Left cardiac atrium (tissue), 4 donors: Measurements from ENCODE around the gene TMEM178B. TPM values are rescaled to one million over a fixed set of nuclear protein-coding genes. Genes with fewer than 3 reads are reported as not detected.

Experiments used
- ATAC-seq, 2 donors: fragments of 200-7000 bp; cut with Tn5 transposase; one replicate each; pipeline ENCODE4 v1.9.1; 2020; ENCODE audit warnings: mild to moderate bottlenecking in 2 of 2, moderate library complexity in 2 of 2
- DNase-seq: peaks from one replicate; pipeline ENCODE4 v3.0.0-alpha.2; 2020
- intact Hi-C, 2 donors: fragments of 100-400 bp; cut with DNase I; formaldehyde crosslinking; loops; one replicate each; pipeline versions ENCODE4 v1.14.1 to v1.15.1; 2022 to 2023
- total RNA-seq, 2 donors: library from RNA; stranded (reverse); fragmentation: NEBNext Ultra II Directional; extraction: Animal tissue kit (Norgen Biotek cat#: 25700); gene quantifications; one replicate each; pipeline ENCODE4 v1.2.1, GENCODE V29; 2021
- donor health status: DM: no; HTN: yes; CAD: no.
- donor health status: DM: no; HTN: yes; CAD: no; lungs with severe emphysema.
- donor health status: DM: yes; HTN: yes; CAD: no.
- donor health status: Dilated cardiomyopathy.

The TMEM178B gene
- total RNA-seq, 2 donors from 2014 or later: 24.4 to 29.9 TPM

DNA sequence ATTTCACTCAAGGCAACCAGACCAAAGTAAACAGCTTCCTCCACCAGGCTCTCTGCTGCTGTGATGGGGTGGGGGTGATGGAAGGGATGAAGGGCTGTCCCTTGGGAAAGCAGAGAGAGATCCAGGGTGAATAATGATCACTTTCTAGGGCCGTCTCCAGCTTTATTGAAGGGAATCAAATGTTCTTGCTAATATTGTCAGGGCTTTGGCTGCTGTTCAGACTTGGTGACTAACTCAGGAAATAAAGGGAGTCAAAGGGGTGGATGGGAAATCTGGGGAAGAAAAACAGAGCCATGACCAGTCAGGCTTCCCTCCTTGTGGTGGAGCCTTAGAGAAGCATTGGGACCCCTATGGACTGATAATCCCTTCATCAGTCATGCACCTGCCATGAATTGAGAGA lies 281.2 kb downstream of the TMEM178B start:
- intact Hi-C loops: no loop called here
- peak in 1 of 2 donors; percentile 38 for ATAC-seq
- DNase-seq: no peak

DNA sequence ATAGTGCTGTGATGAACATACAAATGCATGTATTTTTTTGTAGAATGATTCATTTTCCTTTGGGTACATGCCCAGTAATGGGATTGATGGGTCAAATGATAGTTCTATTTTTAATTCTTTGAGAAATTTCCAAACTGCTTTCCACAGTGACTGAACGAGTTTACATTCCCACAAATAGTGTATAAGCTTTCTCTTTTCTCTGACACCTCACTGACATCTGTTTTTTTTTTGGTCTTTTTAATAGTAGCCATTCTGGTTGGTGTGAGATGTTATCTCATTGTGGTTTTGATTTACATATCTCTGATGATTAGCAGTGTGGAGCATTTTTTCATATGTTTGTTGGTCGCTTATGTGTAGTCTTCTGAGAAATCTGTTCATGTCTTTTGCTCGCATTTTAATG lies 282.3 kb downstream of the TMEM178B start:
- intact Hi-C loops: no loop called here
- ATAC-seq: no peak
- no peak for DNase-seq

DNA sequence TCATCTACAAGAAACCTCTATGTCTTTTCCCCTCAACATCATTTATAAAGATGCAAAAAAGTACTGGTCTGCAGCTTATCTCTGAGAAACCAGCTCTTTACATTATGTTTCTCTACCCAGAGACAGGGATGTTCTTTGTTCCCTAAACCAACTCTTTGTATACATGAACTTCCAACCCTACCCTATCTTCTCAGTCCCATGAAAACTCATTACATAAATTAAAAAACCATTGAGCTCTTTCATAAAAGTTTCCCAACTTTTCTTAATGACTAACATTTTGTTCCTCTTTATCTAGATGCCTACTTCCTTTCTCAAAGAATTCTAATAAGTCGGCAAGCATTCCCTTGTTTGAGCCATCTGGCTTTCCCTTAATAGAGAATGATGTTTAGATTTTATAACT lies 284.5 kb downstream of the TMEM178B start:
- intact Hi-C loops: no loop called here
- DNase-seq (no peak), ATAC-seq (no peak)

DNA sequence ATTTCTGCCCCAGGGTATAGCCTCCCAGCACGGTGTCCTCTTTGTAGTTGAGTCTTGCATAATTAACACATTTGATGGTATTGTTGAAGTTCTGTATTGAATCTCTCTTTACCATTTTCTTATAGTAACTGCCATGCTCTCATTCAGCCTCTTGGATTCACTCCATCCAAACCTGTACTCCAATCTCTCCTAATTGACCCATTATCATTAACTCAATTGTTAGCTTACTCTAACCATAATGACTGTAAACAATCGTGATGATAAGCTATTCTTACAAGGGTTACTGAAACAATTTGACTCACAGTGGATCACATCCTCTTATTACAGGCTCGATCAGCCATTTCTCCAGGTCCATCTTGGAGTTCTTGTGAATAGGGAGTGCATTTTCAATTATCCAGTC lies 285.4 kb downstream of the TMEM178B start:
- DNase-seq (no peak), ATAC-seq (no peak)
- intact Hi-C loops: no loop called here

DNA sequence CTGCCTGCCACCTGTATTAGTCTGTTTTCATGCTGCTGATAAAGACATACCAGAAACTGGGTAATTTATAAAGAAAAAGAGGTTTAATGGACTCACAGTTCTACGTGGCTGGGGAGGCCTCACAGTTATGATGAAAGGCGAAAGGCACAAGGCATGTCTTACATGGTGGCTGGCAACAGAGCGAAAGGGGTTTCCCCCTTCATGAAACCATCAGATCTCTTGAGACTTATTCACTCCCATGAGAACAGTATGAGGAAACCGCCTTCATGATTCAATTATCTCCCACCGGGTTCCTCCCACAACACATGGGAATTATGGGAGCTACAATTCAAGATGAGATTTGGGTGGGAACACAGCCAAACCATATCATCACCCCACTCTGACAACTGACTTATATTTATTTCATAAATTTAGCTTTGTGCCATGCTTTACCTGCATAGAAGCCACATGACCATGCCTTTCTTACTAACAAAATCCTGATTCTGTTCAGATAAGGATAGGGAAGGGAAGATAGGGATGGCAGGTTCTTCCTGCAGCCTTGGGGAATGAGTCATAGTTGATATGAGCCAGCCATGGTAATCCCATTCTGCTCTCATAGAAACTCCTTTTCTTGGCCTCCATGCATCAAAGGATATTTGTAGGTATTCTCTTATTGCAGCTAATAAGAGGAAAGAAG lies 286.0 kb downstream of the TMEM178B start:
- ATAC-seq (peak in 1 of 2 donors; percentile 41), DNase-seq (no peak)
- intact Hi-C loops: loop anchor here in 1 of 2 donors (5.0 kb wide), 1 partner anchor 58 kb away; no protein-coding TSS in a partner anchor

DNA sequence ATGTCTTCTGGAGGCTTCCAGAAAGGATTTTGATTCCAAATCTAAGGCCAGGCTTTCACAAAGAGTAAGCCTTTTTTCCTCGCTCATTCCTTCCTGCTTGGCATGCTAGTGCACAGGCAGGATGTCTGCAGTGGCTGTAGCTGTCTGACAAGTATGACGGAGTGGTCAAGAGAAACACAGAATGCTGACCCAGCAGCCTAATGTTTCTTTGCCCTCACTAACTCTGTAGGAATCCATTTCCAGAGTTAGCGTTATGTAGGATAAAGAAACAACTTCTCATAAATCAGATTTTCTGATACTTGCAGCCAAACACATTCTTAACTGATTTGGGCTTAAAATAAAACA lies 286.5 kb downstream of the TMEM178B start:
- ATAC-seq (no peak), DNase-seq (no peak)
- intact Hi-C loops: loop anchor here in 1 of 2 donors (5.0 kb wide), 1 partner anchor 58 kb away; no protein-coding TSS in a partner anchor

DNA sequence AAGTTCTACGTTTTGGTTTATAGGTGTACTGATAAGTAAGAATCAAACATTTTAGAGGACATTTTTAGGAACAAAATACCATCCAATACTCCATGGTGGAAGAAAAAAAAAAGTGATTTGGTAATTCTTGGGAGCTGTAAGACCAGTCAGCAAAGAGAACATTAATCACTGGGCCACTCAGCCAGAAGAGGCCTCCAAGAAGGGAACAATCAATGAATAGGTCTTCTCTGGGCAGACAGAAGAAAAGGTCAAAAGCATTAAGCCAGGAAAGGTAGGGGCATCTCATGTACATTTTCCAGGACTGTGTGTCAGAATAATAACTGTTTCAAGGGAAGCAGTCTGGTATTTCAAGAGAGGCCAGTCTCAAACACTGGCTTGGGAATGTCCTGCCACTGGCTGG lies 286.9 kb downstream of the TMEM178B start:
- no peak for DNase-seq
- ATAC-seq: no peak
- intact Hi-C loops: loop anchor here in 1 of 2 donors (5.0 kb wide), 1 partner anchor 59 kb away; no protein-coding TSS in a partner anchor

GRCh38 chr7:141361479-141361878 lies 287.6 kb downstream of the TMEM178B start:
- DNase-seq: no peak
- peak; percentile 59 to 63 for ATAC-seq

DNA sequence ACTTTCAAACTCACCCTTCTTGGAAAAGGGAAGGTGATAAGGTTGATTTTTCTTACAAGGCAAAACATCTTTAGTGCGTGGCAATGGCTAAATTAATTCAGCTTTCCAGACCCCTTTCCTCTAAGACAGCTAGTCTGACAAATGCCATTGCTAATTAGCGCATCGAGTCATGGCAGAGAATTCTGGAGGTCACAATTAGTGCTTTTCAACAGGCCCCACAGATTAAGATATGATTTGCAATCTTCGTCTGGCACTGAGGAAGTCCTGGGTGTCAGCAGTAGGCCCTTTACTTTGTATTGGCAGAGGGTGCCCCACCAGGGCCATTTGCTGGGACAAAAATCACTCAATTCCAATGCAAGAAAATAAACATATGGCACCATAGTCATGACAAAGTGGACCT lies 288.1 kb downstream of the TMEM178B start:
- intact Hi-C loops: loop anchor here in 1 of 2 donors (5.0 kb wide), 1 partner anchor 60 kb away; no protein-coding TSS in a partner anchor
- ATAC-seq (no peak), DNase-seq (no peak)

More at GRCh38 chr7:141361479-141361878, 287.6 kb downstream of the TMEM178B start:
- intact Hi-C loops: loop anchor here in 1 of 2 donors (5.0 kb wide), 1 partner anchor 59 kb away; no protein-coding TSS in a partner anchor

- intact Hi-C loops: loop anchor here in 1 of 2 donors (5.0 kb wide), 1 partner anchor 61 kb away; no protein-coding TSS in a partner anchor
- ATAC-seq (peak; percentile 83 to 88), DNase-seq (no peak)
Observed at GRCh38 chr7:141362580-141363435, 288.9 kb downstream of the TMEM178B start.

DNA sequence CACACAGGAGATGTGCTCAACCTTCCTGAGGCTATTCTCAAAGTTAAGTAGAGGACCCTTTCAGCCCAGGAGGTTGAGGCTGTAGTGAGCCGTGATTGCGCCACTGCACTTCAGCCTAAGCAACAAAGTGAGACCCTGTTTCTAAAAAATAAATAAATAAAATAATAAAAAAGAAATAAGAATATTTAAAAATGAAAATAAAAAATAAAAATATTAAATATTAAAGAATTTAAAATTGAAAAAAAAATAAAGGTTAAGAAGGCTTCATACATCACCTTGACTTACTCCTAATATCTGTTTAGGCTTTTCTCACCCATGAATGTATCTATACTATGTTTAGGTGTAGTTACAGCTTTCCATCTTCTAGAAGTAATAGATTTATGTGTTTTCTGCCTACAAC lies 289.9 kb downstream of the TMEM178B start:
- intact Hi-C loops: loop anchor here in 1 of 2 donors (5.0 kb wide), 1 partner anchor 61 kb away; no protein-coding TSS in a partner anchor
- DNase-seq (no peak), ATAC-seq (no peak)

DNA sequence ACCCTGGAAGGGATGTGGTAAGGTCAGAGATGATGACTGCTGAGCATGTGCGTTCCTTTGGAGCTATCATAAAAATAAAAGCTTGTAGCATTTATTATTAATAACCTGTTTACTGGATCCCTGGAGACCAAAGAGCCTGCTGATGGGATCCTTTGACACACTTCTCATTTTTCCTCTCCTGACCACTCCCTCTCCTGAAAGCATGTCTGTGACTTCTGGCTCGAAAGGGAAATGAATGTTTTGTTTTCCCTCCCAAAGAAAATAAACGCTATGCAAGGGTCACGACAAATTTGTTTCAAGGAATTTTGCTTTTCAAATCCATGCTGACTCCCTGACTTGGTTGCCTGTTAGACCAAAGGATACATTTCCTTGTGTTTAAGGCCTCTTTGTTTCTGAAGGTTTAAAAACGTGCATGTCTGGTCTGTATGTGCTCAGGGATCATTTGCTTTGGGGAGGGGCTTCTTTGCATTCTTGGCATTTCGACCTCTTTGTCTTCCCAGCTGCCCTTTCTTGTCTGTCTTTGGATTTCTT lies 292.3 kb downstream of the TMEM178B start:
- intact Hi-C loops: no loop called here
- DNase-seq: no peak
- peak; percentile 16 to 23 for ATAC-seq

DNA sequence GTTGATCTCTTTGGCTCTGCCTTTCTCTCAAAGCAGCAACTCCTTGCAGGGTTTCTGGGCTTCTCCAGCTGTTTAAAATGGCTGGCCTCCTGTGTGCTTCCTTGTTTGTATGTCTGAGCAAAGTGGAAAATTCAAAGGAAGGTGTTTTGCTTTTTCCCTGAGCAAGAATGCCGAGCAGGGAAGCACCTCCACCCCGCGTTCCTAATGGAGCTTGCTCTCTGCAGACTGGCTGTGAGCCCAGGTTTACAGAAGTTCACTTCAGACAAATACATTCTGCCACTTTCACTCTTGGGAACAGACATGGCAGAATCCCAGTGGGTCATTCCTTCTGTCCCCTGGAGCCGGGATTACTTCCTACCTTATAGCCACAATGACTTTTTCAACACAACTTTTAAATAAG lies 295.6 kb downstream of the TMEM178B start:
- peak; percentile 70 to 89 for ATAC-seq
- DNase-seq: peak; percentile 63
- intact Hi-C loops: no loop called here

DNA sequence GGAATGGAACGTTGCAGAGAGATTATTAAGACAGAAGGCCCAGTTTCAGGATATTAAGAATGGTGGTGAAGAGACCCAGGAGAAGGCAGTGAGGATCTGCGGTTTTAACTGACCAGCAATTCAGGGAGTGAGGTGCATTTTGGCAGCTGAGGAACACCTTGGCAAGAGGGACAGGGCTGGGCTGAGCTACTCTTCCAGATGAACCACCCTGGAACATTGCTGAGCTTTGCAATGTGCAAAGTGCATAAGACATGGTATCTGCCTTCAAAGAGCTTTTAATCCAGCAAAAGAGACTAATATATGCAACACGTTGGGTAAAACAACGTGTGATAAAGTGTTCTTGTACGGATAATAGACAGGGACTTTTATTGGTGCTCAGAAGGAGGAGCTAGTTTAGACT lies 296.3 kb downstream of the TMEM178B start:
- ATAC-seq (peak in 1 of 2 donors; percentile 40), DNase-seq (no peak)
- intact Hi-C loops: no loop called here

- ATAC-seq: no peak
- intact Hi-C loops: no loop called here
- no peak for DNase-seq
Observed at GRCh38 chr7:141370650-141371049, 296.8 kb downstream of the TMEM178B start.

- DNase-seq (no peak), ATAC-seq (no peak)
- intact Hi-C loops: no loop called here
Observed at GRCh38 chr7:141374425-141374824, 300.6 kb downstream of the TMEM178B start.

DNA sequence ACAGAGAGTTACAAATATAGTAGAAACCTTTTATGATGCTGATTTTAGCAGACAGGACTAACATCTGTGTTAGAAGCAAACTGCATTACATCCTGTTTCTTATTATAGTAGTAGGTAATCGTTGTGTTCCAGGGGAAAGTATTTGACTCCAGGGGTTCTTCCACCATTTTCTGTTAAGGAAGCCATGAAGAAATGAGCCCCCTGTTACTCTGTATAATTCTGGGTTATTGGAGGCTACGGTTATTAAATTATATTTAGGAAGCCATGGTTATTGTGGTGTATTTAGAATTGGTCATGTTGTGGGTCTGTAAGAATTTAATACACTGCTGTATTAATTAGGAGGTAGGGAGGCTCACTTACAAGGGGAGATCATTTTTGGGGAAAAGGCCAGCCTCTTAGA lies 301.6 kb downstream of the TMEM178B start:
- no peak for ATAC-seq
- DNase-seq: no peak
- intact Hi-C loops: no loop called here

GRCh38 chr7:141377906-141378305 lies 304.0 kb downstream of the TMEM178B start:
- DNase-seq: no peak
- ATAC-seq: no peak
- intact Hi-C loops: no loop called here

GRCh38 chr7:141378405-141378804 lies 304.5 kb downstream of the TMEM178B start:
- DNase-seq (no peak), ATAC-seq (no peak)
- intact Hi-C loops: no loop called here
